NCI-H2107 treated with DMSO at 0.1 percent for 48 hours (cell line): ENCODE measurements around the gene SEPTIN6.
A peak's percentile ranks its signal among the peaks of the same experiment; 100 is the strongest.

Source experiments
- DNase-seq: peaks from one replicate; lab custom pipeline; 2025; ENCODE audit not compliant: unreplicated experiment; lab: John Stamatoyannopoulos, UW

Gene SEPTIN6

GRCh38 chrX:119693040-119693995 lies at the start of gene SEPTIN6:
Gene SEPTIN6, minus strand, starts transcription at chrX:119693168. Its CDS starts 63 bp downstream, at chrX:119693105.
- peak; percentile 54 for DNase-seq

- DNase-seq: no peak
These were observed 45.8 kb upstream of the SEPTIN6 start for GRCh38 chrX:119738742-119739141.

GRCh38 chrX:119736206-119736764 lies 43.3 kb upstream of the SEPTIN6 start:
- no peak for DNase-seq

GRCh38 chrX:119735467-119735866 lies 42.5 kb upstream of the SEPTIN6 start:
- no peak for DNase-seq

GRCh38 chrX:119734897-119735339 lies 42.0 kb upstream of the SEPTIN6 start:
- peak; percentile 38 for DNase-seq

- peak; percentile 23 for DNase-seq
These were observed 36.6 kb upstream of the SEPTIN6 start for GRCh38 chrX:119729408-119730201.

GRCh38 chrX:119728487-119728886 lies 35.5 kb upstream of the SEPTIN6 start:
- DNase-seq: no peak

GRCh38 chrX:119726900-119727555 lies 34.1 kb upstream of the SEPTIN6 start:
- no peak for DNase-seq

GRCh38 chrX:119721926-119722325 lies 29.0 kb upstream of the SEPTIN6 start:
- DNase-seq: no peak

GRCh38 chrX:119721487-119721886 lies 28.5 kb upstream of the SEPTIN6 start:
- no peak for DNase-seq

- DNase-seq: no peak
These were observed 16.7 kb upstream of the SEPTIN6 start for GRCh38 chrX:119709630-119710029.

- DNase-seq: no peak
These were observed 16.0 kb upstream of the SEPTIN6 start for GRCh38 chrX:119708936-119709335.

- no peak for DNase-seq
These were observed 13.6 kb upstream of the SEPTIN6 start for GRCh38 chrX:119706616-119707015.

GRCh38 chrX:119698845-119699244 lies 5.9 kb upstream of the SEPTIN6 start:
- no peak for DNase-seq

- no peak for DNase-seq
These were observed 3.4 kb upstream of the SEPTIN6 start for GRCh38 chrX:119696251-119696890.

GRCh38 chrX:119695535-119696050 lies 2.6 kb upstream of the SEPTIN6 start:
- no peak for DNase-seq

- no peak for DNase-seq
These were observed 1.9 kb upstream of the SEPTIN6 start for GRCh38 chrX:119694601-119695534.

GRCh38 chrX:119693996-119694451 lies 1.1 kb upstream of the SEPTIN6 start:
- DNase-seq: no peak
